HS-27A (cell line): ENCODE measurements around the gene KIF14.
"Not testable (repeated sequence)": the region's sequence is repeated elsewhere in the genome, so short reads cannot be mapped to it uniquely, and the experiment has no call there.

Source experiments
- DNase-seq: peaks from one replicate; pipeline ENCODE4 v3.0.0-alpha.2; 2012; ENCODE audit warnings: low read depth, missing footprints

KIF14 gene

GRCh38 chr1:200631375-200631774 lies 10.8 kb upstream of the KIF14 start:
- no peak for DNase-seq

GRCh38 chr1:200630515-200630899 lies 10.0 kb upstream of the KIF14 start:
- DNase-seq: not testable (repeated sequence)

DNA sequence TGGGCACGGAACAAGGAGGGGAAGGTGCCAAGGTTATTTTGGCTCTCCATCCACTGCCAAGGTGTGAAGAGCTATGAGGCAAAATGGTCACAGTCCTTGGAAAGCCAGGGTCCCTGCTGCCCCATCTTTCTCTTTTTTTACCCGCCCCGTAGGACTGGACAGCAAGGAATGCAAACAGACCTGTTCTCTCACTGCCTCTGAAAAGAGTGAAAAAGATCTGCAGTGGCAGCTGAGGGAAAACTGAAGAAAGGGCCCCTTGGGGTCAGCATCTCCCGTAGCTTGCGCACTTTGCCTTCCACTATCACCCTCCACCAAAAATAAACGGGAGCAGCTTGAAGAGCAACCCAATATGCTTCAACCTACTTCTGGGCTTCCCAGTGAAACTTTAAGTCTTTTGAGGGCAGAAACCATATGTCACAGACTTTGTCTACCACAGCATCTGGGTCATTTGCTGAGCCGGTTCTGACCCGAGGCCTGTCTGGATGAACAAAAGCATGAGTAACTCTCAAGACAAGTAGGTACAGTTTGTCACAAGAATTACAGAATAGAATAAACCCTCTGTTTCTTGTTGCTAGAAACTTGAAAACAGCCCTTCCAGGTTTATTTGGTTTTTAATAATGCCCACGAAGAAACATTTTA lies 9.4 kb upstream of the KIF14 start:
- no peak for DNase-seq

- no peak for DNase-seq
Observed at GRCh38 chr1:200628223-200628881, 7.8 kb upstream of the KIF14 start.

- DNase-seq: no peak
Observed at GRCh38 chr1:200627575-200628222, 7.1 kb upstream of the KIF14 start.

DNA sequence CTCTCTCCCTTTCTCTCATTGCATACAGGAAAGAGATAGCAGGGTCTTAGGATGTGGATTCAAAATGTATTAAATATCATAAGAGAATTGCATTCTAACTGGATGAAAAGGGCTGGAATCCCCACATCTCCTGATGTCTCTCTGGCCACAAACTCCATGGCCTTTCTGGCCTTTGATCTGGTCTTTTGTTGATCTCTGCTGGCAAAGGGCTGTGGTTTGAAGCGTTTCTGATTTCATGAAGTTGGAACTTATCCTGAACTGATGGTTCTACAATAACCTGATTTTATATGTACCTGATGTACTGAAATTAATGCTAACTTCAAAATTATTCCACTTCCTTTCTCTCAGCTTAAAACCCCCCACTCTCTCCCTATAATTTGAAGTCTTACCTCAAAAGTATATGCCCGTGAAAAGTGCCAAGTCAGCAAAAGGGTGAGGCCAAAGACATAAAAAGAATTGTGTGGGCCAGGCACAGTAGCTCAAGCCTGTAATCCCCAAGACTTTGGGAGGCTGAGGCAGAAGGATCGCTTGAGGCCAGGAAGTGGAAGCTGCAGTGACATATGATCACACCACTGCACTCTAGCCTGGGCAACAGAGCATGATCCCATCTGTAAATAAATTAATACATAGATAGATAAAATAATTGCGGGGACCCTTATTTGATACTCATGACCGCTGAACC lies 6.4 kb upstream of the KIF14 start:
- no peak for DNase-seq

- no peak for DNase-seq
Observed at GRCh38 chr1:200625381-200625824, 4.9 kb upstream of the KIF14 start.

DNA sequence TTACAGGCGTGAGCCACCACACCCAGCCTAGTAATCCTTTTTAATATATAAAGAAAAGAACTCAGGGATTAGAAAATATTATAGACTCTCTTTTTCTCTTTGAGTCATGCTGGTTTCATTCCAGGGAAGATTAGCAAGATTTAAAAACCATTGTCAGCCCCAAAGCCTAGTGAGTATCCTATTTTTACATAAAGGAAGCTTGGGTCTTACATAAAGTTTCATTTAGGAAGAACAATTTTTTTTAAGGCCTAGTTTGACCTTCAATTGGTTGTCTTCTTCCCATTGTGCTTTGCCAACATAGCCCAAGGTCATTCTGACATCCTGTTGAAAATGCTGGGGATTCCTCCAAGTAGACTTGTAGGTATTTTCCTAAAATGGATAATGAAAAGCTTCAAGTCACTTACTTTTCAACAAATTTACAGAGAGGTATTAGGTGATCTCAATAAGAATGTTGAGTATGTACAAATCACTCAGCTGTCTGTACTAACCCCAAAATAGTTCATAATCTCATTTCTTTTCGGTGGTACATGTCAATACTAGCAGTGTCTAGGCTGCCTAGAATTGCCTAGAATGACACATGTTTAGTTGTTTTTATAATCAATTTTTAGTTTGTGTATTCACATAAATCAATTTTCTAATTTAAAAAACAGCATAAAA lies 4.3 kb upstream of the KIF14 start:
- DNase-seq: no peak

- no peak for DNase-seq
Observed at GRCh38 chr1:200619894-200620272, 668 bp downstream of the KIF14 start.

DNA sequence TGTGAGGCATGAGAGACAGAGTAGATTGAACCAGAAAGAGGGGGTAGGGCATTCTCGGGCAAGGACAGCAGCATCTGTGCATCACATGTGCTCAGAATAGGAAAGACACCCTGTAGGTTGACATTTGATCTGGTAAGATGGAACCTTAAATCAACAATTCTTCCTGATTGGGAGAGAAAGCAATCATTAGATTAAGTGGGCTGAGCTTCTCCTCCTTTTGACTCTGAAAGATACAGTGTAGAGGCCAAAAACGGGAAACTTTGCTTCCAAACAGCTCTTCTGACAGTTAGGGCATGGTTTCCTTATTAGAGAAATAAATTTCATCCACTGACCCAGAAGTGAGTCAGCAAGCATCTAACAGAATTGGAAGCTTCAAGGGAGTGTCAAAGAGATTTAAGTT lies 9.7 kb downstream of the KIF14 start:
- no peak for DNase-seq

GRCh38 chr1:200602632-200603031 lies 17.9 kb downstream of the KIF14 start:
- DNase-seq: no peak

DNA sequence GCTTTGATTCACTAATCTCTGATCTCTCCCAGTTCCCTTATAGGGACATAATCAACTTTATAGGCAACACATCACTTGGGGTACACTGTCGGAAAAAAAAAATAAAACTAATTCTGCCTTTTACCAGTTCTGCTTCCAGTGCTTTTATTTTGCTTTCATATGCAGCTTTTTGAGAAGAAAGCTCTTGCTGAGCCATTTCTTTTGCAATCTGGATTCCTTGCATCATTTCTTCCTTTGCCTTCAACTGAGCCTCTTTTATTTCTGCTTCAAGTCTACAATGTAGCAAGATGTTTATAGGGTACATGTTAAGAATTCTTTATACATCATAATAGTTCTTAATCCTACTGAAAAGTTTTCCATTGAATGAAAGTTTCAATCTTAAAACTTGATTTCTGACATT lies 30.6 kb downstream of the KIF14 start:
- no peak for DNase-seq

- no peak for DNase-seq
Observed at GRCh38 chr1:200588698-200589097, 31.9 kb downstream of the KIF14 start.

DNA sequence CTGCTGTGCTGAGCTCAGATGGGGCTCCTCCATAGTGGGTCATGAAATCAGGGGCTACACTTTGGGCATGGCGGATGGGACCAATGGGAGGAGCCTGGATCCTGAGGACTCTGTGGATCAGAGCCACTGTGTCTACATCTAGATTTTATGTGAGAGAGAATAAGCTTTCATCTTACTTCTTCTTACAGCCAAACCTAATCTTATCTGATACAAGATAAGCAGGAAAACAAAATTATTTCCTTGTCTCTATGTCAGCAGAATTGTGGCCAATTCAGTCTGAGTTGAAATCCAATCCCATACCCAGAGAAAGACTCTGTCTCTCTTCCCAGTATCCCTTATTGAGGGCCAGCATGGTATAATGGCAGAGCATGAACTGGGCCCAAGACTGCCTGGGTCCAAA lies 56.2 kb downstream of the KIF14 start:
- no peak for DNase-seq

DNA sequence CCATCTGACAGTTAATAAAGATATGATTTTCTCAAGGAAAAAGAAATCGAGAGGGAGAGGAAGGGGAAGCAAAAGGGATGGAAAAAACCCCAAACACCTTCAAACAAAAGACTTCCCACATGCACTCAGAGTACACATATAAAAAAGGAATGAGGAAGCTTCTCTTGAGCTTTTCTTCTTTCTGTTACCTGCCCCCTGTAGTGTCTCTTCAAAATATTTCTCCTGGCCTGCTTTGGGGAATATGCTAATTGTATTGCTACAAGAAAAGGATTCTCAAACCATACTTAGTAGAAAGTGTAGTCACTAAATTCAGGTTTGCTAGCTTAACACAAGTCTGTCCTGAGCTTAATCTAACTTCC lies 58.7 kb downstream of the KIF14 start:
- DNase-seq: no peak

DNA sequence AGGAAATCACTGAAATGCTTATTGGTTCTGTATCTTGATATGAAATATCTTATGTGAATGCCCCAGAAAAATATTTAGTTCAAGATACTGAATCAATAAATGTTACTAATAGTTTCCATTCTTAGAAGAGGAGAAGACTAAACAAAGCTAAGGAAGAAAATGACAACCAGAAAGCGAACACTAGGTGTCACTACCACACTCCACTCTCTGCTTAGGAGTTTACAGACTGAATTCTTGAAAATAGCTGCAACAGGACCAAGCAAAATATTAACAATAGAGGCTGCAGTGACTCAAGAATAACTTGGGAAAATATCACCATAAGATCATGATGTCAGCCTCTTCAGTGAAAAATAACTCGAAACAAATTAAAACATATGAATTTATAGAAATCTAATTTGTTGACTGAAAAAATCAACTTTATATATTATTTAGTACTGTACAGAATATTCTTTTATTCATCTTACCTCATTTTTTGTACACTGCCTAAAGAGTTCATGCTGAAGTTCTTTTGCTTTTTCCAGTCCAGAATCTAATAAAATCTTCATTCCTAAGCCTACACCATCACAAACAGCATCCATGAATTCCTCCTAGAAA lies 61.6 kb downstream of the KIF14 start:
- no peak for DNase-seq

- no peak for DNase-seq
Observed at GRCh38 chr1:200556002-200556401, 64.5 kb downstream of the KIF14 start.

DNA sequence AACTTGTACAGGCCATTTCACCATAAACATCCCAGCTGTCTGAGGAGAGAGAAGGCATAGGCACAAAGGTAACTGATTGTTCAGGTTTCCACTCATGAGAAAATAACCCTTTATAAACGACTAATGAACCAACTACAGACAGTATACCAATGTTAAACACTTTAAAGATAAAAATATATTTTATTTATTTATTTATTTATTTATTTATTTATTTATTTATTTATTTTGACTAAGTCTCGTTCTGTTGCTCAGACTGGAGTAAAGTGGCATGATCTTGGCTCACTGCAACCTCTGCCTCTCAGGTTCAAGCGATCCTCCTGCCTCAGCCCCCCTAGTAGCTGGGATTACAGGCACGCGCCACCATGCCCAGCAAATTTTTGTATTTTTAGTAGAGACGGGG lies 67.8 kb downstream of the KIF14 start:
- DNase-seq: not testable (repeated sequence)

DNA sequence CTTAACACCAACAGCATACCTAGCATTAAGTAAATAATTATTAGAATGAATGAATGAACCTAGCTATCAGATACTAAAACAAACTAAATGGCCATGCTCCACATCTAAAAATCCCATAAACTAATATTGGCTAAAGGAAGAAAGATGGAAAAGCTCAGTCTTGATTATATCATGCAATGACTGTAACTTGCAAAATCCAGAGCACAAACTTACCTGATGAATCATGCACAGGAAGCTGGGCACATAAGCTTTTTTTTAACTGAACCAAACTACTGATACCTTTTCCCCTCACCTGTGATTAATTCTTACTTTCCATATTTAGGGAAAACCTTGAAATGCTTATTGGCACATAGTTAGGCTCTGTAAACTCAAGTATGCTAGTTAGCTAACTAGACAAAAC lies 70.2 kb downstream of the KIF14 start:
- DNase-seq: no peak

- DNase-seq: no peak
Observed at GRCh38 chr1:200547386-200547785, 73.2 kb downstream of the KIF14 start.

GRCh38 chr1:200546577-200546976 lies 74.0 kb downstream of the KIF14 start:
- DNase-seq: no peak

GRCh38 chr1:200542162-200542561 lies 78.4 kb downstream of the KIF14 start:
- DNase-seq: no peak
